ENCODE results near the gene AAGAB.

AAGAB gene

DNA sequence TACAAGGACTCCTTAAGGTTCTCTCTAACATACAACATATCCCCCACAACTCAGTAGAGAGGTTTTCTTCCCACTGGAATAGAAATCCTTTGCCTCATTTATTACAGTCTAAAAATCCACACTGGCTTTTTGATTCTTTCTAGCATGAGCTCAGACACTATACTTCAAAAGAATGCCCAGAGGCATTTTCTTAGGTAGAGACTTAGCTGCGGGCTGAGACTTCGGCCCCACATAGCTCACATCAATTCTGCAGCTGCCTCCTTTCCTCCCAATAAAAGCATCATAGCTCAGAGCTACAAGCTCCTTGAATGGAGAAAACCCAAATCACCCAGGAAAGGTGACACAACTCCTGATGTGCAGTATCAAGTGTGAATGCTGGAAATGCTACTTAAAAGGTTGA, 52.4 kb downstream of the AAGAB start:
- no peak overlapping the region for H3K4me3 ChIP-seq (ENCODE audit: control insufficient read depth, low read depth, low read length)
- TF ChIP-seq, protein P1, sequence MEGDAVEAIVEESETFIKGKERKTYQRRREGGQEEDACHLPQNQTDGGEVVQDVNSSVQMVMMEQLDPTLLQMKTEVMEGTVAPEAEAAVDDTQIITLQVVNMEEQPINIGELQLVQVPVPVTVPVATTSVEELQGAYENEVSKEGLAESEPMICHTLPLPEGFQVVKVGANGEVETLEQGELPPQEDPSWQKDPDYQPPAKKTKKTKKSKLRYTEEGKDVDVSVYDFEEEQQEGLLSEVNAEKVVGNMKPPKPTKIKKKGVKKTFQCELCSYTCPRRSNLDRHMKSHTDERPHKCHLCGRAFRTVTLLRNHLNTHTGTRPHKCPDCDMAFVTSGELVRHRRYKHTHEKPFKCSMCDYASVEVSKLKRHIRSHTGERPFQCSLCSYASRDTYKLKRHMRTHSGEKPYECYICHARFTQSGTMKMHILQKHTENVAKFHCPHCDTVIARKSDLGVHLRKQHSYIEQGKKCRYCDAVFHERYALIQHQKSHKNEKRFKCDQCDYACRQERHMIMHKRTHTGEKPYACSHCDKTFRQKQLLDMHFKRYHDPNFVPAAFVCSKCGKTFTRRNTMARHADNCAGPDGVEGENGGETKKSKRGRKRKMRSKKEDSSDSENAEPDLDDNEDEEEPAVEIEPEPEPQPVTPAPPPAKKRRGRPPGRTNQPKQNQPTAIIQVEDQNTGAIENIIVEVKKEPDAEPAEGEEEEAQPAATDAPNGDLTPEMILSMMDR (conservative IDR thresholded peaks at IDR 0.05; ENCODE audit: control insufficient read depth, insufficient read depth, low read depth, low read length), result no peak
- no peak for DNase-seq (ENCODE audit: low read depth)

DNA sequence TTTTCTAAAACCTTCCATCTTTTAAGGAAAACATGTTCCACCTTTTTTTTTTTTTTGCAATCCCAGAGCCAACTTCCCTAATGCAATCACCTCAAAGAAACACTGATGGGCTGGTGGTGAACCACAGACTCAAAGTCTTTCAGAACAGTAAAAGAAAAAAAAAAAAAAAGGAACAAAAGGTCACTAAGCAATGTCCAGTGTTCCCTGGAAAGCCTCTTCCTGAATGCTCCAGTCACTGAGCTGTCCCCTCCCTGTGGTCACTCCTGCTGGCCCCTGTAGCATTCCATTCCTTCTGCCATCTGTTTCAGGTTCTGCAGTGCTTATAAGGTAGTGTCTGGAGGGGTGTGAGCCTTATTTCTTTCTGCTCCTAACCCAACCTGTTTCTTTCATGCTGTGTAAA, 53.3 kb downstream of the AAGAB start:
- TF ChIP-seq, protein P1 (conservative IDR thresholded peaks at IDR 0.05; ENCODE audit: control insufficient read depth, insufficient read depth, low read depth, low read length), result no peak
- DNase-seq (ENCODE audit: low read depth), result peak; percentile 46
- no peak overlapping the region for H3K4me3 ChIP-seq (ENCODE audit: control insufficient read depth, low read depth, low read length)

DNA sequence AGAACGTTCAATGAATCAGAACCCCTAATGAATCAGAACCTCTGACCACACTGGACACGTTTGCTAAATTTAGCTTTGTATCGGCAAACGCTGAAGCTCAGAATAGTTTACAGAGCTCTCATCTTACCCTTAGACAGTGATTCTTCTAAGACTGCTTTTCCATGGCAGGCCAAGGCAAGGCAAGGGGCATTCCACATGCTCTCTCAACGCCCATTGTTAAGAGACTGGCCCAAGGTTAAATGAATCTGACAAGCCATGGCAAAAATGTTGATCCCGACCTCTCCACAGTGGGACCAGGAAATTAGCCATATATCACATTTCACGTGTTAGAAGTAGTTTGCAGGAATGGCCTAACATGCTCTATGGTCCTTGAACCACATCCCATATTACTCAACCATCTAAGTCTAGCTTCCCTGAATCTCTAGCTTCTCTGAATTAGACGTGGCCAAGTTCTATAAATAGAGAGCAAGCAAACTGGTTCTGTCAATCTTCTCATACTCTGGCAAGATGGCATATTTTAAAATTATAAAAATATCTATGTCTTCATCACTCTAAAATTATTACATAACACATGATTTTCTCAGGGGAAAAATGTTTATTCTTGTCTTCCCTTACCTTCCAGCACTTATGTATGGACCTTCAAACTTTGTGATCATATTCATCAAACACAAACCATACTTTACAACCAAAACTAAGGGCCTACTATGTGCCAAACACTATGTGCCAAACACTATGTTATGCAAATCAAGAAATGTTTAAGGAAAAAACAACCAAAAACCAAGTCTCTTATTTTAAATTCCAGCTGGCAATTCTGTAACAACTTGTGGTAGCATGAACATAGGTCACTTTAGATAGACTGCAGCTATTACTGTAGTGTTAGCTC, 54.3 kb downstream of the AAGAB start:
- peak; percentile 79 for DNase-seq (ENCODE audit: low read depth)
- TF ChIP-seq, protein P1 (conservative IDR thresholded peaks at IDR 0.05; ENCODE audit: control insufficient read depth, insufficient read depth, low read depth, low read length), result no peak
- no peak overlapping the region for H3K4me3 ChIP-seq (ENCODE audit: control insufficient read depth, low read depth, low read length)

DNA sequence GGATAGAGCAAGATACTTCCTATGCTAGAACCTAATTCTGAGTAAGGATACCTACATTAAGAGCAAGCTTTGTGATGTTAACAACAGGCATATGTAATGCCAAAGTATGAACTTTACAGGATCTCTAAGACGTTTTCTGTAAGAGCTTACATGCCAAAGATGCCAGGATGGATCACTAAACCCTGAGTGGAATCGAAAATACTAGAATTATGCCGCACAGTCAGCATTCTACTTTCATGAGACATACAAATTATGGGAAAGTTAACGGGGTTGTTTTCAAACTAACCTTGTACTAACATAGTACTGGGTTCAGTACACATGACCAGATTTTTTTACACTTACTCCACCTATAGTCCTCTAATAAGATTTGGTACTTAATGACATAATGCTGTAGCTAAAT, 55.1 kb downstream of the AAGAB start:
- peak; percentile 45 for DNase-seq (ENCODE audit: low read depth)
- H3K4me3 ChIP-seq (ENCODE audit: control insufficient read depth, low read depth, low read length), result no peak overlapping the region
- TF ChIP-seq, protein P1 (conservative IDR thresholded peaks at IDR 0.05; ENCODE audit: control insufficient read depth, insufficient read depth, low read depth, low read length), result no peak

DNA sequence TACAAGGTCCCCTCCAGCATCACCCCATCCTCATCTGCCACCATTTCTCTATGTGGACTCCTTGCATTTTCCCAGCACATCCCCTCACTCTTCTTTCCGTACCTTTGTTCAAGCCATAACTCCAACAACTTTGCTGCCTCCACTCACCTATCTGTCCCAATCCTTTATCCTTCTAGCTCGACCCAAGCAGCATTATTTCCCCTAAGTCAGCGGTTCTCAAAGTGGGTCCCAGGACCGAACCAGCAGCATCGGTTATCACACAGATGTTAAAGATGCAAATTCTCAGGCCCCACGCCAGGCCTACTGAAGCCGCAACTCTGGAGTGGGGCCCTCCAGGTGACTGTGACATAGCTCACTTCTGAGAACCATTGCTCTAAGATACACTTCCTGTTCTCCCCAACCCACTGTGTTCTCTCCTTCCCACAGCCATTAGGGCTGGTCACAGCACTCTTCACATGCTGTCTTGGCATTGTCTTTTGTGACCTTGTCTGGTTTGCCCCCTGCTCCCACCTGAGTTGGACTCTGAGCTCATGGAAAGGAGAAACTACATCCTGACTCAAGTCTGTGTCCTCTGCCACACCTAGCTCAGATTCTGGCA, 56.2 kb downstream of the AAGAB start:
- no peak for DNase-seq (ENCODE audit: low read depth)
- TF ChIP-seq, protein P1 (conservative IDR thresholded peaks at IDR 0.05; ENCODE audit: control insufficient read depth, insufficient read depth, low read depth, low read length), result no peak
- no peak overlapping the region for H3K4me3 ChIP-seq (ENCODE audit: control insufficient read depth, low read depth, low read length)

DNA sequence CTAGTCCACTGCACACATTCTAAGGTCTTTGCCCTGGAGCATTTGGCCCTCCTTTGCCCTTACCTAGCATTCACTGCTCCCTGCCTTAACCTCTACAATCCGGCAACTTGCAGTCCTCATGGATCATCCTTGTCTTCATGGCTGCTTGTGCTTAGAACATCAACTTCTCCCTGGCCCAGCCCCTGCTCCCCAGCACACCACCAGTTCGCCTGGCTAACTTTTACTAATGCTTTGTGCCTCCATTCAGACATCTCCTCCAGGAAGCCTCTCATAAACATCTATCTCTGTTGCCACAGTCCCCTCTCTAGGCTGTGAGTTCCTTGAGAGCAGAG, 57.1 kb downstream of the AAGAB start:
- TF ChIP-seq, protein P1 (conservative IDR thresholded peaks at IDR 0.05; ENCODE audit: control insufficient read depth, insufficient read depth, low read depth, low read length), result no peak
- H3K4me3 ChIP-seq (ENCODE audit: control insufficient read depth, low read depth, low read length), result no peak overlapping the region
- no peak for DNase-seq (ENCODE audit: low read depth)

All from fibroblast of mammary gland (primary cell).